ENCODE measurements around the gene DLGAP1.

Gene DLGAP1

GRCh38 chr18:3903337-3903736, 551.8 kb downstream of the DLGAP1 start:
- TF ChIP-seq, protein P1, sequence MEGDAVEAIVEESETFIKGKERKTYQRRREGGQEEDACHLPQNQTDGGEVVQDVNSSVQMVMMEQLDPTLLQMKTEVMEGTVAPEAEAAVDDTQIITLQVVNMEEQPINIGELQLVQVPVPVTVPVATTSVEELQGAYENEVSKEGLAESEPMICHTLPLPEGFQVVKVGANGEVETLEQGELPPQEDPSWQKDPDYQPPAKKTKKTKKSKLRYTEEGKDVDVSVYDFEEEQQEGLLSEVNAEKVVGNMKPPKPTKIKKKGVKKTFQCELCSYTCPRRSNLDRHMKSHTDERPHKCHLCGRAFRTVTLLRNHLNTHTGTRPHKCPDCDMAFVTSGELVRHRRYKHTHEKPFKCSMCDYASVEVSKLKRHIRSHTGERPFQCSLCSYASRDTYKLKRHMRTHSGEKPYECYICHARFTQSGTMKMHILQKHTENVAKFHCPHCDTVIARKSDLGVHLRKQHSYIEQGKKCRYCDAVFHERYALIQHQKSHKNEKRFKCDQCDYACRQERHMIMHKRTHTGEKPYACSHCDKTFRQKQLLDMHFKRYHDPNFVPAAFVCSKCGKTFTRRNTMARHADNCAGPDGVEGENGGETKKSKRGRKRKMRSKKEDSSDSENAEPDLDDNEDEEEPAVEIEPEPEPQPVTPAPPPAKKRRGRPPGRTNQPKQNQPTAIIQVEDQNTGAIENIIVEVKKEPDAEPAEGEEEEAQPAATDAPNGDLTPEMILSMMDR (IDR thresholded peaks at IDR 0.05; ENCODE audit: extremely low read depth, insufficient read depth, missing control alignments): no peak

DNA sequence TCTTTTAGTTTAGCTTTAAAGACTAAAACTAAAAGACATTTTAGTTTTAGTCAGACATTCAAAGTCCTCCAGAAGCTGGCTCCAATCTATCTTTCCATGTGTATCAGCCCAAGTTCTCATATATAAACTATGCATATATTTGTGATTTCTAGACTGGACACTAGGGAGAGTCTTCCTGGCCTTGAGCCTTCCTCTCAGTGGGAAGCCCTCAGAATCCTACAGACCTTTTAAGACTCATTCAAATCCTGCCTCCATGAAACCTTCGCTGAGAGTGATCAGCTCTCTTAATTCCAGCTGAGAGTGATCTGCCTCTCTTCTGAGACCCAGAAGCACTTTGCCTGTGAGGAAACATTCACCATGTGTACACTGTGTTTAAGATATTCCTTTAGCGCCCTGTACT, 552.4 kb downstream of the DLGAP1 start:
- no peak for DNase-seq (ENCODE audit: low spot score)
- in situ Hi-C loops (cut with MboI; ENCODE audit: low pct_unique_long_range_greater_than_20kb, low sequenced_read_pairs, unreplicated experiment): no loop called here
- TF ChIP-seq, protein P1 (IDR thresholded peaks at IDR 0.05; ENCODE audit: extremely low read depth, insufficient read depth, missing control alignments): no peak

More at GRCh38 chr18:3903337-3903736, 551.8 kb downstream of the DLGAP1 start:
- in situ Hi-C loops (cut with MboI; ENCODE audit: low pct_unique_long_range_greater_than_20kb, low sequenced_read_pairs, unreplicated experiment): no loop called here
- no peak for DNase-seq (ENCODE audit: low spot score)

GRCh38 chr18:3901811-3902210, 553.3 kb downstream of the DLGAP1 start:
- in situ Hi-C loops (cut with MboI; ENCODE audit: low pct_unique_long_range_greater_than_20kb, low sequenced_read_pairs, unreplicated experiment): no loop called here
- TF ChIP-seq, protein P1 (IDR thresholded peaks at IDR 0.05; ENCODE audit: extremely low read depth, insufficient read depth, missing control alignments): no peak
- no peak for DNase-seq (ENCODE audit: low spot score)

GRCh38 chr18:3901042-3901441, 554.1 kb downstream of the DLGAP1 start:
- in situ Hi-C loops (cut with MboI; ENCODE audit: low pct_unique_long_range_greater_than_20kb, low sequenced_read_pairs, unreplicated experiment): no loop called here
- TF ChIP-seq, protein P1 (IDR thresholded peaks at IDR 0.05; ENCODE audit: extremely low read depth, insufficient read depth, missing control alignments): no peak
- no peak for DNase-seq (ENCODE audit: low spot score)

GRCh38 chr18:3900327-3900726, 554.8 kb downstream of the DLGAP1 start:
- TF ChIP-seq, protein P1 (IDR thresholded peaks at IDR 0.05; ENCODE audit: extremely low read depth, insufficient read depth, missing control alignments): no peak
- in situ Hi-C loops (cut with MboI; ENCODE audit: low pct_unique_long_range_greater_than_20kb, low sequenced_read_pairs, unreplicated experiment): no loop called here
- no peak for DNase-seq (ENCODE audit: low spot score)

GRCh38 chr18:3898861-3899613, 556.1 kb downstream of the DLGAP1 start:
- no peak for DNase-seq (ENCODE audit: low spot score)
- TF ChIP-seq, protein P1 (IDR thresholded peaks at IDR 0.05; ENCODE audit: extremely low read depth, insufficient read depth, missing control alignments): no peak
- in situ Hi-C loops (cut with MboI; ENCODE audit: low pct_unique_long_range_greater_than_20kb, low sequenced_read_pairs, unreplicated experiment): no loop called here

Data from GM13977 (cell line).